NCI-H2029 treated with DMSO at 0.1 percent for 48 hours (cell line): ENCODE data around the gene GPR82.
"Not testable (repeated sequence)": the region's sequence is repeated elsewhere in the genome, so short reads cannot be mapped to it uniquely, and the experiment has no call there.

ENCODE experiments used
- DNase-seq: peaks from one replicate; lab custom pipeline; 2025; lab: John Stamatoyannopoulos, UW

GPR82 gene

DNA sequence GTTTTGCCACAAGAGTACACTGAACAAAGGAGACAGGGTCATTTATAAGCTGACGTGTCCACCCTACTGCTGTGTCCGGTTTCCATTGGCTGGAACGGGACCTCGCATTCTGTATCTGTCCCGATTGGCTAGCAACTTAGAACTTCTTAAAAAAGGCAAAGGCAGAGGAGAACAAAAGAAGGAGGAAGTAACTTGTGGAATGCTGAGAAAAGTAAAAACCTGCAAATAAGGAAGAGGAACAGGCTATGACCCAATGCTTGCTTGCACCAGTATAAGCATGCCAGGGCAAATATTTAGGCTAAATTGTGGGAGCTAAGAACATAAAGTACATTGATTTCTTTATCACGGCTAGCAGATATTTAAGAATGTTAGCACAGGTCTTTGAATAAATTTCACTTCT lies 4.4 kb upstream of the GPR82 start:
- DNase-seq = not testable (repeated sequence)

GRCh38 chrX:41720125-41720779 lies 3.7 kb upstream of the GPR82 start:
- DNase-seq = no peak

GRCh38 chrX:41721590-41721989 lies 2.4 kb upstream of the GPR82 start:
- DNase-seq = no peak

- no peak for DNase-seq
Measured at GRCh38 chrX:41722214-41722613, 1.8 kb upstream of the GPR82 start.

GRCh38 chrX:41722816-41723618 lies 964 bp upstream of the GPR82 start:
- no peak for DNase-seq

DNA sequence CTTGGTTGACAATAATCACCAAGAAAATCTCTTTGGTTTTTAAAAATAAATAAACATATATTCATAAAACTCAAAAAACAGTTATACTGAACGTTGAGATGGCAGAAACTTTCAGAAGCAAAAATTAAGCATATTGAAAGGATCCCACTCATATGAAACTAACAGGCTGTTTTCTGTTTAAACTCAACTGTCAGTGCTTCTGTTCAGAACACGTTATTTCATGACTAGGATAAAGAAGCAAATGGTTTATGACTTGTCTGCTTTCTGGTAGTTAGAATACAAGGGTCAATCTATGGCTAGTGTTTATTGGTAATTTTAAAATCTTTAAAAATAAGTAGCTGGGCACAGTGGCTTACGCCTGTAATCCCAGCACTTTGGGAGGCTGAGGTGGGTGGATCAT lies 4.1 kb downstream of the GPR82 start:
- DNase-seq = no peak

GRCh38 chrX:41730081-41730480 lies 6.1 kb downstream of the GPR82 start:
- DNase-seq = no peak

DNA sequence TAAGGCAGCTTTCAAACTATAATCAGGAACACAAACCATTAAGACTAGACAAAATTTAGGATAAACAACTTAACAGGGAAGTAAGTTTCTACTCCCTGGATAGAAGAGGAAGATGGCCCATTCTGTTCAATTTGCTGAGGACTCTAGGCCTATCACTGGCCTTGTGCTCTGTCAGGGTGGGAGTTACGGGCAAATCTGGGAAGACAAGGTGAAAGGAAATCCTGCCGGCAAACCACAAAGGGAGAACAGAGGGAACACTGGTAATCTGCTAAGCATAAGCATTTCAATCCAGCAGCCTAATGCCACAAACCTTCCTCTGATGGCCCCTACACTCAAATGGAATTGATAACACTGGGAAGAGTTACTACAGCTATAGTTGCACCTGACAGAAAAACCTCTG lies 8.3 kb downstream of the GPR82 start:
- DNase-seq = no peak

DNA sequence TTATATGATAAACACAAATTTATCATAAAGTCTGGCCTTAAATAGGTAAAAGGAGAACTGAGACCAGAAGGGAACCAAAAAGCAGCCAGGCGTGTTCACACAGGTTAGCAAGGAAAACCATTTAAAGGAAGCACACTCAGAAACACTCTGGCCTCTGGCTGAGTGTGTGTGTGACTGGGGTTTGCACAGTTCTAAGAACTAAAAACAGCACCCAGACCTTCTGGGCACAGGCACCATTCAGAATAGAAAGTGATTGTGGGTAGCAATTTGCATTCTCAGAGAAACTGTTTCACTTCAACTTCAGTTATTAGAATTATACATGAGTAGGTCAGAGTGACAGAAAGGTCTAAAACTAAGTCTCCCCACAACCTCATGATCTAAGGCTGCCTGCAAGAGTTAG lies 10.0 kb downstream of the GPR82 start:
- DNase-seq = no peak

DNA sequence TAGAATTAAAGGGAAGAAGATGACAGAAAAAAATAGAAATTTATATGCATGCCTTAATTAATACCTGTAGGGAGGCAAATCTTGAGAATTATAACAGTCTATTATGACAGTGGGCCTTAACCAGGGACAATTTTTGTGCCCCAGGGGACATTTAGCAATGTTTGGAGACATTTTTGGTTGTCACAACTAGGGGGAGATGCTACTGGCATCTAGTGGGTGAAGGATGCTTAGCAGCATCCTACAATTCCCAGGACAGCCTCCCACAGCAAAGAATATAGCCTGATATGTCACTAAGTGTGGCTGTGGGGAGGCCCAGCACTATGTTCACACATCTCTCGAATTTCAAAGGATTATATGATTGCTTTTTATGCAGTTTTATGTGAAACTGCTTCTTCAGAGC lies 10.5 kb downstream of the GPR82 start:
- DNase-seq = no peak

- DNase-seq = no peak
Measured at GRCh38 chrX:41737065-41737464, 13.1 kb downstream of the GPR82 start.

- no peak for DNase-seq
Measured at GRCh38 chrX:41739871-41740270, 15.9 kb downstream of the GPR82 start.

DNA sequence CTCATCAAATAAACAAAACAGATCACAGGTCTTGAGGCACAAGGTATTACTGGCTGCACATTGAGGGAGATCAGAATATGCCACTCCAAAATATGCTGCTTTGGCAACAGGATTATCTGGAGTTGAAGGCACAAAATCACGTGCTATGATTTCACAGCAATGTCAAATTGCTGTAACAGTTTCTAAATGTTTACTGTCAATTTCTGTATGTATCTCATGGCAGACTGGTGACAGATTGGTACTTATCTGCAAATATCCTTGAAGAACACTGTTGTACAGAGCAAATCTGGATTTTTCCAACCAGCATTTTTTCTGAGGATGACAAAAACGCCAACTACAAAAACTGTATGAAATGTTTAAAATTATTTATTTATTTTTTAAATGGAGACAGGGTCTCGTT lies 26.7 kb downstream of the GPR82 start:
- DNase-seq = no peak

DNA sequence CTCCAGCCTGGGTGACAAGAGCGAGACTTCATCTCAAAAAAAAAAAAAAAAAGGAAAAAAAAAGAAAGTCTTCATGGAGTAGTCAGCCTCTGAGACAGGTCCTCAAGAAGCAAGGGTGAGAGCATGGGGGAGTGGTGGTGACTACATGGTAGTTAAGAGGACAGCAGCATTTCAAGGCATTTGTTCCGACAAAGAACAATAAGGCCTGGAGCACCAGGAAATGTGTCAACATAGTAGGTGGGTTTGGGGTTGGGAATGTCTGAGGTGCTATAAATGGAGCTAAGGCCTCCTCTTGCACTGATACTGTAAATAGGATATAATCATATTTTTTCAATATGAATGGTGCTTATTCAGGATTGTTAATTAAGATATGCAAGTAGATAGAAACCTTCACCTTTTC lies 34.4 kb downstream of the GPR82 start:
- no peak for DNase-seq

DNA sequence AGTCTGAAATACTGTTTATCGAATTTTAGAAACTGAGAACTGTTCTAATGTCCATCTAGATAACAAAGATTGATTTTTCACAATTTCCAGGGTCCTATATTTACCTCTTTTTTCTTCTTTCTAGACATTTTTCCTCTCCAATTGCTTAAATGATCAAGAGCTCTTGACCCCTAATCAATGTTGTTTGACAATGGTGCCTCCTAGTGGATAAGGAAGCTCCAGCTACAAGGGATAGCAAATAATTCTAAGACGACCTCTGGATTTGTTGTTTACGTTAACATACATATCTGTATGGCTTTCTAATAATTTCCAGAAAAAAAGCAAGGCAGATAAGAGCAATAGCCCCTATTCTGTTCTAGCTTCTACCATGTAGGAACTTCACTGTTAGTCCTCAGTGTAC lies 35.8 kb downstream of the GPR82 start:
- DNase-seq = no peak

GRCh38 chrX:41761169-41761568 lies 37.2 kb downstream of the GPR82 start:
- no peak for DNase-seq

- no peak for DNase-seq
Measured at GRCh38 chrX:41761702-41762101, 37.7 kb downstream of the GPR82 start.

DNA sequence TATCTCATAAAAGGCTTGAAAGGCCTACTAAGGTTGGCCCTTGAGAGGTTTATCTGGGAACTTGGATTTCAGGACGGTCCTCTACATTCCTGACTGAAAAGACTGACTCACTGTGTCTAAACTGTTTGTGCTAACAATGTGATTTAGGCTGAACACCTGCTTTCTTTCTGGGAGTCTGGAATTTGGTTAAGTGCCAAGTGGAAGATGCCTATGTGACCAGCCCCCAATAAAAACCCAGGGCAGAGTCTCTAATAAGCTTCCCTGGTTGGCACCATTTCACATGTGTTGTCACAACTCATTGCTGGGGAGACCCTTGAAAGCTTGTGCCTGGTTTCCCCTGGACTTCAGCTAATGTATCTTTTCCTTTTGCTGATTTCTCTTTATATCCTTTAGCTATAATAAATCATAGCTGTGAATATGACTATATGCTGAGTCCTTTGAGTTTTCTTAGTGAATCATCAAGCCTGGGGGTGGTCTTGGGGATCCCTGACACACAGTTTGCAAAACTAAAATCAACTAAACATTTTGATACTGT lies 55.1 kb downstream of the GPR82 start:
- DNase-seq = no peak
